GM19043 (cell line): Measurements from ENCODE around the gene VWC2.

ENCODE experiments used
- ATAC-seq: cut with Tn5 transposase; IDR thresholded peaks from one replicate; pipeline ENCODE4 v1.9.1; 2021; ENCODE audit warnings: low read depth; ENCODE audit not compliant: unreplicated experiment

The VWC2 gene

GRCh38 chr7:49781996-49782395 is 8.6 kb downstream of the VWC2 start:
- no peak for ATAC-seq

- ATAC-seq: no peak
These were observed 10.0 kb downstream of the VWC2 start for GRCh38 chr7:49783446-49783845.

DNA sequence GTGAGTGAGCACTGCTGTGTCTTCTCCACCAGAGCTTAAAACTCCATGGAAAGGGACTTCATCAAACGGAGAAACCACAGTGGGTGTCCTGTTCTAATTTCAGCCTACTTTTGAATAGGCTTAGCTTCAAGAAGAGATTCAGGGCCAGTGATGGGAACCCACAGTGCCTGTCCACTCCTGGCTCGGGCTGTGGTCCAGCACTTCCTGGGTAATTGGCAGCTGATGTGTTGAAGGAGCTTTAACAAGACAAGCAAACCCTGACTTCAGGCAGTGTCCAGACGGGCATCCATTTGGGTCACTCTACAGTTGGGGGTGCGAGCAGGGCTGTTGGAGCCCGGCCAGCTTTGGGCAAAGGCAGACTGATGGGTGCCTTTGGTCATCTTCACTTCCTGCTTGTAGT is 14.5 kb downstream of the VWC2 start:
- no peak for ATAC-seq

GRCh38 chr7:49788455-49789059 is 15.1 kb downstream of the VWC2 start:
- ATAC-seq: no peak

- ATAC-seq: no peak
These were observed 16.3 kb downstream of the VWC2 start for GRCh38 chr7:49789736-49790135.

GRCh38 chr7:49790209-49790608 is 16.8 kb downstream of the VWC2 start:
- ATAC-seq: no peak

- ATAC-seq: peak; percentile 69
These were observed 17.8 kb downstream of the VWC2 start for GRCh38 chr7:49791088-49791741.

DNA sequence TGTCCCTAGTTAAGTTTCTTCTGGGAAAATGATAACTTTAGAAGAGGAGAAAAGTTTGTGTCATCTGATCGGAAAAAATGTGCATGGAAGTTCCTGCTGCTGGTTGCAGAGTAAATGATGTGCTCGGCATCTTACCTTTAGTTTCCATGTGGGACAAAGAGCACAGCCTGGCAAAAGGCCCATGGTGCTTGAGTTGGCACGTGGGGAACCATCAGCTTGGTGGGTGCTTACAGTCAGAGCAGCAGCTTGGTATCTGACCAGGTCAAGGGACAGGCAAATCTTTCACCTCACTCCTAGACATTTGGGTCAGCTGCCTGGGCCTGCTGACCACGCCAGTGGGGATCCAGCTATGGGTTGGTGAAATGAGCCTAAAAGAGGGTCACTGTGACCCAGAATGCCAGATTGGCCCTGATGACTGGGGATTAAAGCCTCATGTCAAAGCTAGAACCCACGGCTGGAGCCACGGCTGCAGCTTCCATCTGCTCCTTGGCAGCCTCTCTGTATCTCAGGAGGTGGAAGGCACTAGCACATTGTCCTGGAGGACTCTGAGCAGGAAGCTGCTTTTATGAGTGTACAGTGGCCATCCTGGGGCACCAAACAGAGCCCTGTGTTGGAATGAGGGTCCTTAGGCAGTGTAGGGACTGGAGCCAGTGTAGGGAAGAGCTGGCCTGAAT is 24.7 kb downstream of the VWC2 start:
- no peak for ATAC-seq

GRCh38 chr7:49800031-49800430 is 26.6 kb downstream of the VWC2 start:
- no peak for ATAC-seq

DNA sequence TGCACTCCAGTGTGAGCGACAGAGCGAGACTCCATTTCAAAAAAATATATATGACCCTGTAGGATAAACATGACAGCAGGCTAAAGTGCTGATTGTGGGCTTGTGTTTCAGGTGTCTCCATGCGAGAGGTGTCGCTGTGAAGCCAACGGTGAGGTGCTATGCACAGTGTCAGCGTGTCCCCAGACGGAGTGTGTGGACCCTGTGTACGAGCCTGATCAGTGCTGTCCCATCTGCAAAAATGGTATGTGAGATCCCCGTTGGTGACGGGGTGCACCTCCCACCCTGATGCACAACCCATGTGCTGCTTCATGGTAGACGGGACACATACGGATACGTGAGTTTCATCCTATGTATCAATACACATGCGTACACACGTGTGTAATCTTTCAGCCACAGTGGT is 29.2 kb downstream of the VWC2 start:
- no peak for ATAC-seq

DNA sequence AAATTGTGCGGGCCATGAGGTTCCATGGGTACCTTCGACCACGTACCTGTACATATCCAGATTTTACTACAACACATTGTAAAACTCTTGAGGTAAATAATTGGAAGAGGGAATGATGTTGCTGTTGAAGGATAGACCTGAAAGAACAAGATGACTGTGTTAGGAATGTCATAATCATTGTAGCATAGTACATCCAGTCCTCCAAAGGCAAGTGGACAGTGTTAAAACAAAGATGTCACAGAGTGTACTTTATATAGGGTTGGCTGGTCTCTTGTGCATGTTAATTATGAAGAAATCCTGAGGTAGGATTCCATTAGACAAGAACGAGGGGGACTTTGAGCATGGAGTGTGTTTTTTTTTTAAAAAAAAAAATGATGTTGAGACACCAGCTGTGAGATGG is 30.4 kb downstream of the VWC2 start:
- ATAC-seq: no peak

- no peak for ATAC-seq
These were observed 32.1 kb downstream of the VWC2 start for GRCh38 chr7:49805371-49806007.

DNA sequence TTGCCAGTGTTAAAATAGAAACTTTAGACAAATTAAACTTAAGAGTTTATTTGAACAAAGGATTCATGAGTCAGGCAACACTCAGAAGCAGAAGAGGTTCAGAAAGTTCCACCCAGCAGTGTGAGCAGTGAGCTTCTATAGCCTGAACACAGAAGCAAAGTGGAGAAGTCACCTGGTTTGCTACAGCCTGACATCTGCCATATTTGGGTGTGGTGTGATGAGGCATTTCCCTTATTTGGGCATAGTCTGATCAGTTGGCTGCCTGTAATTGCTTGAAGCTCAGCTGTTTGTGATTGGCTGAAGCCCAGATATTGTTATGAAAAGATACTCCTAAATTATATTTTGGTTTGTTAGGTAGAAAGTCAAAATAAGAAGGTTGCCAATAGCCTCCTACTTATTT is 39.1 kb downstream of the VWC2 start:
- ATAC-seq: no peak

DNA sequence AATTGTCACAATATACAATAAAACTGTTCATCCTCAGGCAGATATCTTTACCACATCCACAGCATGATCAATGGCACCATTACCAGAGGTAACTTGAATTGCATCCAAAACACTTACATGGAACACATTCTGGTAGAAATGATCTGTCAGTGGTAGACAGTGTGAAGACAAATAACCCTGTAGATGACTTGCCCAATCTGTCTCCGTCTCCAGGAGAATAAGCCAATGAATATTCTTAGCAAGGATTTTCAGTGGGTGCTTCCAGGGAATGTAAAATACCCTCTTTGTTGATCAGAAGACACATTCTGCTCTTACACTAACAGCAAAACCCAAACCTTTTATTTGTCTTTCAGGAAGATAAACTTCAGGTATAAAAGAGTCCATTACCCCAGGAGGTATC is 43.8 kb downstream of the VWC2 start:
- no peak for ATAC-seq

GRCh38 chr7:49821181-49821580 is 47.7 kb downstream of the VWC2 start:
- ATAC-seq: no peak

DNA sequence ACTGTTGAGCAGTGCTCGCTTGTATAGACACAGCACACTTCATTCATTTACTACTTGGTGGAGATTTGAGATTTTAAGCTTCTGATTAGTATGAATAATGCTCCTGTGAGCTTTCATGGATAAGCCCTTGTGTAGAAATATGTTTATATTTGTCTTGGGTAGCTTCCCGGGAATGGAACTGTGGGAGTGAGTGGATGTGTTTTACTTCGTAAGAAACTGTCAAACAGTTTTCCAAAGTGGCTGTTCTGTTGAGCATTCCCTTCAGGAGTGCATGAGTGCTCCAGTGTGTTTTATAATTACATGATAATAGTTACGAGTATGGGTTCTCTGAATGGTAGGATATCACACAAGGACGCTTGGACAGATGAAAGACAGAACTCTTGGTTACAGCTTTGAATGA is 49.4 kb downstream of the VWC2 start:
- ATAC-seq: no peak

DNA sequence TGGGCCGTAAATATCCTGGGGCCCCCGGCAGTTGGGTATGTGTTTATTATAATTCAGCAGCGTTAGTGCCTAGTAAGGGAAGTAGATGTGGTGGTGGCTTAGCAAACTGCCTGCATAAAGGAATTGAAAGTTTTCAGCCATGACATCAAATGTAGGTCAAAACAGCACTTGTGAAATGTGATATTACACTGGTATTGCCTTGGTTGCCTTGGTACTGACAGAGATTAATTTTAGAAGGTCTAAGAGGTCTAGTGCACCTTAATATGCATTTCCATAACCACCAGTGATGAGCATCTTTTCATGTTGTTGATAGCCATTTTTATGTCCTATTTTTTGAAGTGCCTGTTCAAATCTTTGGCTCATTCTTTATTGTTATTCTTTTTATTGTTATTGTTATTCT is 50.1 kb downstream of the VWC2 start:
- ATAC-seq: no peak

- no peak for ATAC-seq
These were observed 66.6 kb downstream of the VWC2 start for GRCh38 chr7:49839863-49840645.

- ATAC-seq: no peak
These were observed 67.4 kb downstream of the VWC2 start for GRCh38 chr7:49840751-49841405.

- no peak for ATAC-seq
These were observed 72.2 kb downstream of the VWC2 start for GRCh38 chr7:49845626-49846025.
